Mesenchymal stem cell (in vitro differentiated cells and primary cell): ENCODE measurements around the gene PITPNB.

ENCODE experiments used
- DNase-seq: peaks from one replicate; pipeline ENCODE4 v3.0.0-alpha.2; 2013
- H2AFZ ChIP-seq: one replicate; pipeline ENCODE4 v1.6.1; 2013; ENCODE audit warnings: low read depth, mild to moderate bottlenecking, control low read depth, inconsistent platforms, low read length, moderate library complexity
- H2AK5ac ChIP-seq: 2 replicates; pipeline ENCODE4 v1.6.1; 2013; ENCODE audit warnings: low read length, moderate library complexity, mild to moderate bottlenecking, inconsistent platforms; ENCODE audit not compliant: severe bottlenecking
- H2BK120ac ChIP-seq: one replicate; pipeline ENCODE4 v1.6.1; 2013; ENCODE audit warnings: low read depth, mild to moderate bottlenecking, inconsistent platforms, low read length, moderate library complexity
- H2BK12ac ChIP-seq, 2 experiments: one replicate each; pipeline ENCODE4 v1.6.1; 2013; ENCODE audit warnings: inconsistent platforms in 2 of 2, low read length in 2 of 2, mild to moderate bottlenecking in 2 of 2, moderate library complexity in 2 of 2, control low read depth in 1 of 2
- H2BK15ac ChIP-seq: one replicate; pipeline ENCODE4 v1.6.1; 2013; ENCODE audit warnings: mild to moderate bottlenecking, low read depth, inconsistent platforms; ENCODE audit not compliant: poor library complexity, severe bottlenecking
- H2BK5ac ChIP-seq: 2 replicates; pipeline ENCODE4 v1.6.1; 2013; ENCODE audit warnings: low read depth, mild to moderate bottlenecking, low read length, control low read depth, inconsistent platforms; ENCODE audit not compliant: poor library complexity, severe bottlenecking
- H3K14ac ChIP-seq, 2 experiments: one replicate each; pipeline ENCODE4 v1.6.1; 2013; ENCODE audit warnings: inconsistent platforms in 2 of 2, low read length in 2 of 2, control low read depth in 1 of 2, mild to moderate bottlenecking in 1 of 2, moderate library complexity in 1 of 2
- H3K18ac ChIP-seq, 2 experiments: one replicate each; pipeline ENCODE4 v1.6.1; 2013; ENCODE audit warnings: inconsistent platforms in 2 of 2, low read length in 2 of 2, control low read depth in 1 of 2, low read depth in 1 of 2, mild to moderate bottlenecking in 1 of 2
- H3K23ac ChIP-seq, 2 experiments: one replicate each; pipeline ENCODE4 v1.6.1; 2013; ENCODE audit warnings: inconsistent platforms in 2 of 2, low read length in 2 of 2, mild to moderate bottlenecking in 2 of 2, moderate library complexity in 2 of 2, control low read depth in 1 of 2
- H3K27ac ChIP-seq: 2 replicates; pipeline ENCODE4 v1.5.1; 2013; ENCODE audit warnings: mild to moderate bottlenecking, moderate library complexity, low read length, control low read depth, inconsistent platforms; ENCODE audit not compliant: poor library complexity, severe bottlenecking
- H3K27me3 ChIP-seq, 2 experiments: 2 replicates each; pipeline versions ENCODE4 v1.6.1 to v1.7.0; 2013; ENCODE audit warnings: low read length in 2 of 2, mild to moderate bottlenecking in 2 of 2, moderate library complexity in 2 of 2, control low read depth in 1 of 2, inconsistent platforms in 1 of 2; ENCODE audit not compliant: control insufficient read depth in 1 of 2, insufficient read depth in 1 of 2
- H3K36me3 ChIP-seq, 2 experiments: 2 replicates each; pipeline versions ENCODE4 v1.6.1 to v1.7.0; 2013; ENCODE audit warnings: low read length in 2 of 2, control low read depth in 1 of 2, inconsistent platforms in 1 of 2, low read depth in 1 of 2, mild to moderate bottlenecking in 1 of 2; ENCODE audit not compliant: insufficient read depth in 2 of 2, control insufficient read depth in 1 of 2
- H3K4ac ChIP-seq, 2 experiments: one replicate each; pipeline ENCODE4 v1.6.1; 2013; ENCODE audit warnings: inconsistent platforms in 2 of 2, low read length in 2 of 2, mild to moderate bottlenecking in 2 of 2, moderate library complexity in 2 of 2, control low read depth in 1 of 2, low read depth in 1 of 2
- H3K4me1 ChIP-seq: 2 replicates; pipeline ENCODE4 v1.6.1; 2013; ENCODE audit warnings: low read depth, low read length, control low read depth; ENCODE audit not compliant: control insufficient read depth, insufficient read depth
- H3K4me2 ChIP-seq: 2 replicates; pipeline ENCODE4 v1.6.1; 2013; ENCODE audit warnings: low read length, mild to moderate bottlenecking, inconsistent platforms; ENCODE audit not compliant: poor library complexity, severe bottlenecking
- H3K4me3 ChIP-seq, 2 experiments: 2 replicates each; pipeline versions ENCODE4 v1.5.1 to v1.7.0; 2013; ENCODE audit warnings: low read length in 2 of 2, mild to moderate bottlenecking in 2 of 2, control low read depth in 1 of 2, low read depth in 1 of 2; ENCODE audit not compliant: insufficient read depth in 1 of 2
- H3K79me1 ChIP-seq: replicated peaks from 2 replicates; pipeline ENCODE4 v1.6.1; 2013; ENCODE audit warnings: mild to moderate bottlenecking, control low read depth, low read length, inconsistent platforms; ENCODE audit not compliant: poor library complexity, severe bottlenecking
- H3K9ac ChIP-seq: 2 replicates; pipeline ENCODE4 v1.7.0; 2013; ENCODE audit warnings: mild to moderate bottlenecking, low read length, moderate library complexity
- H3K9me3 ChIP-seq: 2 replicates; pipeline ENCODE4 v1.7.0; 2013; ENCODE audit warnings: mild to moderate bottlenecking, low read length; ENCODE audit not compliant: control insufficient read depth
- H4K8ac ChIP-seq: one replicate; pipeline ENCODE4 v1.6.1; 2013; ENCODE audit warnings: inconsistent platforms, mild to moderate bottlenecking, low read length, moderate library complexity
- H4K91ac ChIP-seq: one replicate; pipeline ENCODE4 v1.6.1; 2013; ENCODE audit warnings: mild to moderate bottlenecking, low read length, inconsistent platforms
- whole genome bisulfite sequencing: methylation state at CpG from one replicate; pipeline ENCODE4 v1.1.7; 2013; ENCODE audit warnings: mixed read lengths; 5-methylcytosine and 5-hydroxymethylcytosine counted together

Gene PITPNB

DNA sequence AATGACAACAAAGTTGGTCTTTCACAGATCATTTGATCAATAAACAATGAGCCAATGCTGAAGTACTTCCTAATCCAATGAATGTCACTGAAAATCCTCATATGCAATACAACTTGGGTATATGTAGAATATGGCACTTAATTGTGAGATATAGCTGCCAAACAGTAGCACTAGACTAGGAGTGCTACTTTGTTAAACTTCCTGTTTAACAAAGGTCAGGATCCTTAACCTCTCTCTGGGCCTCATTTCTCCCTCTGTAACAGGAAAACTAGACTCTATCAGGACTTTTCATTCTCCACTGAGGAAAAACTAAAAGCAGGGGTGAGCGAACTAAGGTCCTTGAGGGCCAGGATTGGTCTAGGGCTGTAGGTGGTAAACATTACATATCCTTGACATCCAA is 56.1 kb downstream of the PITPNB start:
- H3K9me3 ChIP-seq = no peaks in the 10 kb centered on the region
- no peak overlapping the region for H3K9ac ChIP-seq
- H2BK120ac ChIP-seq = no peak overlapping the region
- H3K27ac ChIP-seq = no peak overlapping the region
- H2BK15ac ChIP-seq = no peak overlapping the region
- WGBS = no CpG with 5 or more reads among the region's 1 CpG
- H4K8ac ChIP-seq = no peak overlapping the region
- H3K36me3 ChIP-seq = peaks cover 3 to 54% of the 10 kb centered on the region in 2 experiments
- H2BK12ac ChIP-seq = no peak overlapping the region
- H3K4me2 ChIP-seq = no peak overlapping the region
- no peak overlapping the region for H3K4ac ChIP-seq
- no peak overlapping the region for H2BK5ac ChIP-seq
- no peaks in the 10 kb centered on the region for H3K27me3 ChIP-seq
- no peak overlapping the region for H3K18ac ChIP-seq
- H4K91ac ChIP-seq = no peak overlapping the region
- no peak overlapping the region for H3K4me3 ChIP-seq
- H3K4me1 ChIP-seq = peaks cover 8% of the 10 kb centered on the region
- H2AK5ac ChIP-seq = no peak overlapping the region
- H2AFZ ChIP-seq = no peak overlapping the region
- no peak overlapping the region for H3K14ac ChIP-seq
- peaks cover 15% of the 10 kb centered on the region for H3K79me1 ChIP-seq
- no peak overlapping the region for H3K23ac ChIP-seq
- no peak for DNase-seq

DNA sequence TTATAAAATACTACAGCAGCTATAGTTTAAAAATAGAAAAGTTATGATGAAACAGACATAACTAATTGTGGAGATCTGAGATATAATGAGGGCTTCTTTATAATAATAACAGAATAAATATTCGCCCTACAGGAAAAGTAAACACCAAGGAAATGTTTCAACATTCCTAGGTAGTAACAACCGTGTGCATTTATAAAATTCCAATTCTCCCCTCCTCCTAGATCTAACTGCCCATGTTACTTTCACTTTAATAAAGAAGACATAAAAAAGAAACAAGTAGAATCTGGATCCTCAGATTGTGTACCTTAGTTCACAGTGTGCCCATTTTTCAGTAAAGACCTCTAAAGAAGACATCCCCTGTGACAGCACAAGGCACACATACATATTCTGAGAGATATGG is 59.7 kb downstream of the PITPNB start:
- peak overlapping the region; percentile 49 for H3K9ac ChIP-seq
- WGBS = 95% methylated on average over 2 of the region's 2 CpGs

DNA sequence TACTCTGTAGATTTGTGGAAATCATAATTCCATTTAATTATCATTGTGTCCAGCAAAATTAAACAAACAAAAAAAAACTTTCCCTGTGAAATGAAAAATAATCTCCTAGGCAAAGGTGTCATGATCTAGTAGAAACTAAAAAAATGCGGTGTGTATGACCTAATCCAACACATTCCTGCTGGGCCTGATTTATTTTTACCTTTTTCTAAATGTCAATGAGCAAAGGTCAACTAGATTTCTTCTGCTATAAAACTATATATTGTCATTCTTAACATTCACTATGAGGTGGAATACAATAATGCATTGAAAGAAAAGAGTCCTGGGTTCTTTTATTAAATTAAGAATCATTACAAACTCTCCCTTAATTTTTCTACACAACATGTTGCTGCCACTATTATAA is 60.4 kb downstream of the PITPNB start:
- Histone ChIP-seq H3K4me2 (no peak overlapping the region), H4K91ac (no peak overlapping the region), H3K4ac (no peak overlapping the region), H3K4me1 (peaks cover 4% of the 10 kb centered on the region), H2AK5ac (no peak overlapping the region), H3K4me3 (no peak overlapping the region), H3K14ac (no peak overlapping the region), H3K27me3 (no peaks in the 10 kb centered on the region), H3K9me3 (no peaks in the 10 kb centered on the region), H3K9ac (peak overlapping the region; percentile 49), H3K18ac (no peak overlapping the region), H3K36me3 (peaks cover 23 to 82% of the 10 kb centered on the region in 2 experiments), H4K8ac (no peak overlapping the region), H2BK12ac (no peak overlapping the region), H3K23ac (no peak overlapping the region), H2BK5ac (no peak overlapping the region), H2BK15ac (no peak overlapping the region), H2AFZ (no peak overlapping the region), H2BK120ac (no peak overlapping the region), H3K27ac (no peak overlapping the region), H3K79me1 (peaks cover 36% of the 10 kb centered on the region)
- WGBS = 100% methylated on average over 1 of the region's 1 CpG
- DNase-seq = no peak

More for the DNA sequence above, 59.7 kb downstream of the PITPNB start:
- Histone ChIP-seq H3K4me2 (peak overlapping the region; percentile 17), H3K18ac (no peak overlapping the region), H2BK15ac (no peak overlapping the region), H2BK12ac (no peak overlapping the region), H3K27ac (peak overlapping the region; percentile 4), H3K14ac (no peak overlapping the region), H2BK5ac (no peak overlapping the region), H2AK5ac (peak overlapping the region; percentile 23), H4K91ac (no peak overlapping the region), H3K36me3 (peaks cover 23 to 79% of the 10 kb centered on the region in 2 experiments), H3K23ac (no peak overlapping the region), H3K4me1 (peaks cover 4% of the 10 kb centered on the region), H3K4ac (peak overlapping the region in 1 of 2 experiments; percentile 57), H2AFZ (no peak overlapping the region), H4K8ac (no peak overlapping the region), H3K79me1 (peaks cover 35% of the 10 kb centered on the region), H3K4me3 (peak overlapping the region in 1 of 2 experiments; percentile 30), H3K9me3 (no peaks in the 10 kb centered on the region), H3K27me3 (no peaks in the 10 kb centered on the region), H2BK120ac (no peak overlapping the region)
- no peak for DNase-seq

DNA sequence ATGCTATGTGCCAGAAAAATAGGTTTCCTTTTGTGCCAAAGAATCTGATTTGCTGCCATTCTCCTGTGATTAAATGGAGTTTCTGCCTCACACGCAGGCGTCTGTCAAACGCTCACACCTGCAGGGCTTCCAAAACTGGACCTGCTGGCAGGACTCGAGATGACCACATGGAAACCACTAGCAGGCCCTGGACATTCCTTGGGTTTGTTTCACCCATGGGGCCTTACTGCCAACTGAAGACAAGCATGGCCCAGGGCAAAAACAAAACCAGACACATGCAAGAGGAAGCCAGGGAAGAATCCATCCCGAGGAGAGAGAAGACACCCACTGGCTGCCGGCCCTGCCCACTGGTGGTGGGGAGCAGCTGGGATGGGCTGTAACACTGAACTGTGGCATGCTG is 61.6 kb downstream of the PITPNB start:
- Histone ChIP-seq H3K4ac (no peak overlapping the region), H2BK5ac (no peak overlapping the region), H4K8ac (no peak overlapping the region), H3K14ac (no peak overlapping the region), H3K36me3 (peaks cover 23 to 86% of the 10 kb centered on the region in 2 experiments), H3K9me3 (no peaks in the 10 kb centered on the region), H2BK15ac (no peak overlapping the region), H4K91ac (no peak overlapping the region), H3K9ac (no peak overlapping the region), H2AK5ac (no peak overlapping the region), H3K18ac (peak overlapping the region in 1 of 2 experiments; percentile 56), H3K4me1 (peaks cover 4% of the 10 kb centered on the region), H3K27ac (no peak overlapping the region), H3K27me3 (no peaks in the 10 kb centered on the region), H3K23ac (peak overlapping the region in 1 of 2 experiments; percentile 83), H2BK12ac (no peak overlapping the region), H3K79me1 (peaks cover 34% of the 10 kb centered on the region), H2BK120ac (no peak overlapping the region), H3K4me3 (no peak overlapping the region), H3K4me2 (no peak overlapping the region), H2AFZ (no peak overlapping the region)
- no peak for DNase-seq
- WGBS = over 99% methylated on average over 6 of the region's 6 CpGs
